Heart right ventricle (tissue), 16 donors: ENCODE data around the gene SSH2. TPM values are rescaled to one million over a fixed set of nuclear protein-coding genes. Genes with fewer than 3 reads are reported as not detected.
"Not testable (repeated sequence)": the region's sequence is repeated elsewhere in the genome, so short reads cannot be mapped to it uniquely, and the experiment has no call there.

Experiments
- ATAC-seq, 8 donors: fragments of 200-7000 bp; cut with Tn5 transposase; one replicate each; pipeline ENCODE4 v1.9.1; 2020; ENCODE audit warnings: mild to moderate bottlenecking in 8 of 8, moderate library complexity in 8 of 8, moderate number of reproducible peaks in 1 of 8
- DNase-seq, 2 donors: peaks; one replicate each; pipeline ENCODE4 v3.0.0-alpha.2; 2020
- H3K27ac ChIP-seq, 10 donors: fragments of 200-600 bp; sonication (generic) in 2 of 10; one replicate each; pipeline versions ENCODE4 v1.5.0 to v1.8.0; 2020 to 2022; ENCODE audit warnings: mild to moderate bottlenecking in 3 of 10
- H3K27me3 ChIP-seq, 7 donors: fragments of 200-600 bp; one replicate each; pipeline ENCODE4 v1.8.0; 2021 to 2022; ENCODE audit warnings: mild to moderate bottlenecking in 2 of 7
- H3K36me3 ChIP-seq, 9 donors: fragments of 200-600 bp; sonication (generic) in 1 of 9; one replicate each; pipeline versions ENCODE4 v1.5.0 to v1.8.0; 2020 to 2022; ENCODE audit warnings: mild to moderate bottlenecking in 2 of 9
- H3K4me1 ChIP-seq, 9 donors: fragments of 200-600 bp; sonication (generic) in 1 of 9; one replicate each; pipeline versions ENCODE4 v1.5.0 to v1.8.0; 2020 to 2022; ENCODE audit warnings: mild to moderate bottlenecking in 4 of 9
- H3K4me3 ChIP-seq, 10 donors: fragments of 200-600 bp; sonication (generic) in 2 of 10; one replicate each; pipeline versions ENCODE4 v1.5.0 to v1.8.0; 2020 to 2022; ENCODE audit warnings: mild to moderate bottlenecking in 7 of 10, moderate library complexity in 2 of 10
- H3K9me3 ChIP-seq, 11 donors: fragments of 200-600 bp in 10 of 11; sonication (generic) in 2 of 11; one replicate each; pipeline versions ENCODE4 v1.5.0 to v1.8.0; 2013 to 2022; ENCODE audit warnings: mild to moderate bottlenecking in 2 of 11, control low read depth in 1 of 11, moderate library complexity in 1 of 11
- CTCF ChIP-seq, 9 donors: fragments of 200-600 bp; sonication (generic) in 2 of 9; IDR thresholded peaks; one replicate each; pipeline versions ENCODE4 v1.5.0 to v1.8.0; 2021 to 2022; ENCODE audit warnings: antibody characterized with exemption in 9 of 9, mild to moderate bottlenecking in 5 of 9, moderate library complexity in 1 of 9
- WGBS, 2 donors: extraction: QIAGEN DNeasy Blood & Tissue Kit; methylation state at CpG; one replicate each; pipeline ENCODE4 v1.1.7; 2013; ENCODE audit warnings: inconsistent platforms in 1 of 2; 5-methylcytosine and 5-hydroxymethylcytosine counted together
- intact Hi-C, 10 donors: fragments of 100-400 bp; cut with DNase I; formaldehyde crosslinking; loops; one replicate each; pipeline versions ENCODE4 v1.11.1 to v1.14.2; 2022
- polyA plus RNA-seq, 2 donors: library from polyadenylated mRNA; stranded (reverse); fragments of 200-250 nt; gene quantifications; one replicate each; pipeline ENCODE4 v1.2.3, GENCODE V29; 2013
- total RNA-seq, 10 donors: library from RNA; stranded (reverse); fragmentation: NEBNext Ultra II Directional in 3 of 10; extraction: Animal tissue kit (Norgen Biotek cat#: 25700) in 3 of 10; gene quantifications; one replicate each; pipeline versions ENCODE4 v1.2.1 to v1.2.4, GENCODE V29; 2021 to 2023
- donor health status: Arrhythmogenic right ventricular cardiomyopathy.
- donor health status: ischemic (EF 13 %, LVEDD 7.1; RV severe dilation, severe dysfunction).
- donor health status: healthy with polysubstance abuse.
- donor health status: DM: no; HTN: yes; CAD: no.
- donor health status: DM: no; HTN: no; CAD: no.
- donor health status: ischemic (EF 25% LVEDD 6.9; RV normal size, moderate dysfunction).
- donor health status: ischemic (EF 25% LVEDD 5.7; RV mildly dilated, moderate dysfunction).
- donor health status: healthy.
- donor health status: DM: yes; HTN: yes; CAD: no.
- donor health status: Ischemic cardiomyopathy.
- donor health status: ischemic (EF 35%, LVEDD 5.7; RV mildly dilated, moderate dysfunction).
- donor health status: nonischemic (EF 11% LVEDD 7.7; RV severe dilation, severe dysfunction).
- donor health status: DM: yes; HTN: yes; CAD: no.
- donor health status: PGD.
- donor health status: ischemic (EF 29% LVEDD 5.4; RV normal size, mild dysfunction).
- donor health status: nonischemic (EF 23%, LVEDD 6.1; RV moderate dilation, normal function).

Gene SSH2
- total and polyA plus RNA-seq, 12 donors, result 17.9 to 42.9 (median 34.3) TPM

GRCh38 chr17:29958947-29959657, 29.1 kb upstream of the SSH2 start:
- Histone ChIP-seq H3K36me3 (no peaks in the 10 kb centered on the region), H3K9me3 (peaks cover 0 to 20% (median 0%) of the 10 kb centered on the region in 11 donors), H3K4me1 (no peaks in the 10 kb centered on the region), H3K27me3 (no peaks in the 10 kb centered on the region), H3K4me3 (no peak overlapping the region), H3K27ac (no peak overlapping the region)
- ATAC-seq (no peak), DNase-seq (no peak)
- intact Hi-C loops, result loop anchor here in 1 of 10 donors (10.0 kb wide), 1 partner anchor 126 kb away; no protein-coding TSS in a partner anchor
- 88 to 91% methylated on average over 4 of the region's 4 CpGs for WGBS, 2 donors
- TF ChIP-seq CTCF (IDR thresholded peaks at IDR 0.05), result no peak

GRCh38 chr17:29957488-29957887, 27.5 kb upstream of the SSH2 start:
- not testable (repeated sequence) for H3K27ac ChIP-seq, DNase-seq, ATAC-seq, H3K36me3 ChIP-seq, H3K4me3 ChIP-seq, H3K4me1 ChIP-seq, H3K27me3 ChIP-seq
- intact Hi-C loops, result loop anchor here in 1 of 10 donors (10.0 kb wide), 1 partner anchor 127 kb away; no protein-coding TSS in a partner anchor
- H3K9me3 ChIP-seq, result peaks cover 0 to 14% (median 0%) of the 10 kb centered on the region in 11 donors
- 93 to 100% methylated on average over 1 of the region's 1 CpG for WGBS, 2 donors

- no peak overlapping the region for H3K27ac ChIP-seq
- TF ChIP-seq CTCF (IDR thresholded peaks at IDR 0.05), result no peak
- no peaks in the 10 kb centered on the region for H3K36me3 ChIP-seq
- no peaks in the 10 kb centered on the region for H3K4me1 ChIP-seq
- intact Hi-C loops, result loop anchor here in 1 of 10 donors (10.0 kb wide), 1 partner anchor 129 kb away; no protein-coding TSS in a partner anchor
- ATAC-seq, result no peak
- peaks cover 0 to 14% (median 0%) of the 10 kb centered on the region in 11 donors for H3K9me3 ChIP-seq
- no peaks in the 10 kb centered on the region for H3K27me3 ChIP-seq
- no peak overlapping the region for H3K4me3 ChIP-seq
- no peak for DNase-seq
Observed at GRCh38 chr17:29956225-29956624, 26.2 kb upstream of the SSH2 start.

- Histone ChIP-seq H3K4me1 (no peaks in the 10 kb centered on the region), H3K27ac (no peak overlapping the region), H3K4me3 (no peak overlapping the region), H3K36me3 (no peaks in the 10 kb centered on the region), H3K9me3 (peaks cover 0 to 14% (median 0%) of the 10 kb centered on the region in 11 donors), H3K27me3 (no peaks in the 10 kb centered on the region)
- peak in 2 of 9 donors; percentile 11 to 18 for TF ChIP-seq CTCF (IDR thresholded peaks at IDR 0.05)
- 87 to 89% methylated on average over 4 of the region's 4 CpGs for WGBS, 2 donors
- no peak for DNase-seq
- no peak for ATAC-seq
- intact Hi-C loops, result loop anchor here in 1 of 10 donors (10.0 kb wide), 1 partner anchor 130 kb away; no protein-coding TSS in a partner anchor
Observed at GRCh38 chr17:29954405-29954804, 24.4 kb upstream of the SSH2 start.

- peak overlapping the region in 1 of 10 donors; percentile 4 for H3K27ac ChIP-seq
- intact Hi-C loops, result loop anchor here in 2 of 10 donors (10.0 kb wide), 2 partner anchors 135 to 145 kb away; no protein-coding TSS in a partner anchor
- no peak for TF ChIP-seq CTCF (IDR thresholded peaks at IDR 0.05)
- no peaks in the 10 kb centered on the region for H3K36me3 ChIP-seq
- H3K9me3 ChIP-seq, result peaks cover 0 to 14% (median 0%) of the 10 kb centered on the region in 11 donors
- H3K4me1 ChIP-seq, result no peaks in the 10 kb centered on the region
- no peak overlapping the region for H3K4me3 ChIP-seq
- DNase-seq (no peak), ATAC-seq (no peak)
- H3K27me3 ChIP-seq, result peaks cover 0 to 2% (median 0%) of the 10 kb centered on the region in 7 donors
Observed at GRCh38 chr17:29949696-29950095, 19.7 kb upstream of the SSH2 start.
